Transverse colon (tissue), 4 donors: ENCODE results near the gene BEST3. TPM values are rescaled to one million over a fixed set of nuclear protein-coding genes. Genes with fewer than 3 reads are reported as not detected.

Experiments used
- DNase-seq: peaks from one replicate; pipeline ENCODE4 v3.0.0-alpha.2; 2019
- H3K27ac ChIP-seq, 4 donors: fragments of 200-600 bp; sonication (generic); 2 replicates each; pipeline ENCODE4 v1.5.1; 2016 to 2018; ENCODE audit warnings: inconsistent platforms in 4 of 4
- H3K27me3 ChIP-seq: fragments of 200-600 bp; sonication (generic); 2 replicates; pipeline ENCODE4 v1.5.1; 2017; ENCODE audit warnings: inconsistent platforms
- H3K36me3 ChIP-seq, 4 donors: fragments of 200-600 bp; sonication (generic); 2 replicates each; pipeline ENCODE4 v1.5.1; 2017 to 2019; ENCODE audit warnings: inconsistent platforms in 4 of 4
- H3K4me1 ChIP-seq, 4 donors: fragments of 200-600 bp; sonication (generic); 2 replicates each; pipeline ENCODE4 v1.5.1; 2017 to 2020; ENCODE audit warnings: inconsistent platforms in 4 of 4
- H3K4me3 ChIP-seq, 4 donors: fragments of 200-600 bp; sonication (generic); 1 replicate in 1 of 4; 2 replicates in 3 of 4; pipeline versions ENCODE4 v1.5.1 to v1.6.1; 2017 to 2019; ENCODE audit warnings: inconsistent platforms in 4 of 4
- H3K9me3 ChIP-seq, 2 donors: fragments of 200-600 bp; sonication (generic); 2 replicates each; pipeline ENCODE4 v1.5.1; 2017 to 2019; ENCODE audit warnings: inconsistent platforms in 2 of 2
- EP300 ChIP-seq: sonication (generic); formaldehyde crosslinking; IDR thresholded peaks from one replicate; pipeline ENCODE4 v1.6.1; 2017; ENCODE audit warnings: antibody characterized with exemption, low read depth
- POLR2A ChIP-seq: fragments of 450-650 bp; IDR thresholded peaks from one replicate; pipeline ENCODE4 v1.6.1; 2016; ENCODE audit warnings: antibody characterized with exemption, mild to moderate bottlenecking, moderate library complexity
- POLR2AphosphoS5 ChIP-seq, 3 donors: sonication (generic); formaldehyde crosslinking; IDR thresholded peaks; one replicate each; pipeline ENCODE4 v1.6.1; 2016; ENCODE audit warnings: antibody characterized with exemption in 3 of 3
- WGBS, 2 donors: methylation state at CpG; one replicate each; pipeline ENCODE4 v1.1.5; 2018; ENCODE audit warnings: low coverage in 1 of 2; 5-methylcytosine and 5-hydroxymethylcytosine counted together
- in situ Hi-C, 4 donors: fragments of 200-750 bp; cut with MboI; loops; one replicate each; pipeline versions ENCODE4 v1.15.0 to v1.15.1; 2017; ENCODE audit warnings: low sequenced_read_pairs in 3 of 4, low pct_ligation_motif_present in 1 of 4, low pct_unique_long_range_greater_than_20kb in 1 of 4
- intact Hi-C: fragments of 100-400 bp; cut with DNase I; formaldehyde crosslinking; loops from one replicate; pipeline ENCODE4 v1.15.1; 2023; ENCODE audit warnings: low total_unique reads
- total RNA-seq, 4 donors: library from RNA; depleted of rRNA; stranded (reverse); fragments of >200 nt; gene quantifications; one replicate each; pipeline ENCODE4 v1.1.0, GENCODE V29; 2016
- TF ChIP-seq, protein P1 (sequence below), 5 experiments: fragments of 200-600 bp in 3 of 5; fragments of 450-650 bp in 2 of 5; sonication (generic) in 3 of 5; IDR thresholded peaks; 1 replicate in 2 of 5; 2 replicates in 3 of 5; pipeline ENCODE4 v1.5.1; 2016 to 2017; ENCODE audit warnings: antibody characterized with exemption in 5 of 5, inconsistent platforms in 3 of 5, mild to moderate bottlenecking in 2 of 5, moderate library complexity in 1 of 5

The BEST3 gene
- total RNA-seq, 4 donors from 2014 or later: not detected

DNA sequence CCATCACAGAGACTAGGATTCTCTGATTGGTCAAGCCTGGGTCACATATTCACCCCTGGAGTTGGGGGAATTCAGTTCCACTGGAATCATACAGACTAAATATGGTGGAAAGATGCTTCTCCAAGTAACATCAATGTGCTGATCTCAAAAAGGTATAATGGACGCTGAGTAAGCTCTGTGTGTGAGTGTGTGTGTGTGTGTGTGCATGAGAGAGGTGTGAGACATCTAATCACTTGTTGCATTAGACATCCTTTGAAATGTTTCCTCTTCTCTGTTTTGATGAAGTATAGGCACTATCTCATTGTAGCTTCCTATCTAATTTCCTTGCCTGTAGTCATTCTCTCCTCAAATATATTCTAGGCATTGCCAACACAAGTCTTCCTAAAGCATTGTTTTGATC lies 34.5 kb upstream of the BEST3 start:
- intact Hi-C loops: no loop called here
- TF ChIP-seq POLR2AphosphoS5 (IDR thresholded peaks at IDR 0.05) (no peak), POLR2A (no peak), EP300 (no peak)
- TF ChIP-seq, protein P1, sequence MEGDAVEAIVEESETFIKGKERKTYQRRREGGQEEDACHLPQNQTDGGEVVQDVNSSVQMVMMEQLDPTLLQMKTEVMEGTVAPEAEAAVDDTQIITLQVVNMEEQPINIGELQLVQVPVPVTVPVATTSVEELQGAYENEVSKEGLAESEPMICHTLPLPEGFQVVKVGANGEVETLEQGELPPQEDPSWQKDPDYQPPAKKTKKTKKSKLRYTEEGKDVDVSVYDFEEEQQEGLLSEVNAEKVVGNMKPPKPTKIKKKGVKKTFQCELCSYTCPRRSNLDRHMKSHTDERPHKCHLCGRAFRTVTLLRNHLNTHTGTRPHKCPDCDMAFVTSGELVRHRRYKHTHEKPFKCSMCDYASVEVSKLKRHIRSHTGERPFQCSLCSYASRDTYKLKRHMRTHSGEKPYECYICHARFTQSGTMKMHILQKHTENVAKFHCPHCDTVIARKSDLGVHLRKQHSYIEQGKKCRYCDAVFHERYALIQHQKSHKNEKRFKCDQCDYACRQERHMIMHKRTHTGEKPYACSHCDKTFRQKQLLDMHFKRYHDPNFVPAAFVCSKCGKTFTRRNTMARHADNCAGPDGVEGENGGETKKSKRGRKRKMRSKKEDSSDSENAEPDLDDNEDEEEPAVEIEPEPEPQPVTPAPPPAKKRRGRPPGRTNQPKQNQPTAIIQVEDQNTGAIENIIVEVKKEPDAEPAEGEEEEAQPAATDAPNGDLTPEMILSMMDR (IDR thresholded peaks at IDR 0.05): no peak
- peaks cover 0 to 5% (median 0%) of the 10 kb centered on the region in 4 donors for H3K4me1 ChIP-seq
- H3K4me3 ChIP-seq: no peak overlapping the region
- no peaks in the 10 kb centered on the region for H3K27me3 ChIP-seq
- H3K27ac ChIP-seq: no peak overlapping the region
- H3K9me3 ChIP-seq: no peaks in the 10 kb centered on the region
- no peaks in the 10 kb centered on the region for H3K36me3 ChIP-seq
- WGBS, 2 donors: 83% methylated on average over 1 of the region's 1 CpG
- in situ Hi-C loops: no loop called here
- no peak for DNase-seq

- intact Hi-C loops: no loop called here
Measured at GRCh38 chr12:69732088-69732487, 33.0 kb upstream of the BEST3 start.

GRCh38 chr12:69726922-69727321 lies 27.8 kb upstream of the BEST3 start:
- WGBS, 2 donors: 90 to 98% methylated on average over 4 of the region's 4 CpGs
- no peak overlapping the region for H3K27ac ChIP-seq
- DNase-seq: no peak
- no peak overlapping the region for H3K4me3 ChIP-seq
- H3K27me3 ChIP-seq: no peaks in the 10 kb centered on the region
- no peaks in the 10 kb centered on the region for H3K4me1 ChIP-seq
- in situ Hi-C loops: no loop called here
- intact Hi-C loops: no loop called here
- TF ChIP-seq, protein P1 (IDR thresholded peaks at IDR 0.05): no peak
- TF ChIP-seq EP300: no peak
- no peak for TF ChIP-seq POLR2AphosphoS5 (IDR thresholded peaks at IDR 0.05)
- no peak for TF ChIP-seq POLR2A
- H3K9me3 ChIP-seq: no peaks in the 10 kb centered on the region
- H3K36me3 ChIP-seq: no peaks in the 10 kb centered on the region

More at GRCh38 chr12:69732088-69732487, 33.0 kb upstream of the BEST3 start:
- no peak overlapping the region for H3K4me3 ChIP-seq
- no peak for TF ChIP-seq EP300
- no peak for TF ChIP-seq POLR2A
- no peak for TF ChIP-seq POLR2AphosphoS5 (IDR thresholded peaks at IDR 0.05)
- TF ChIP-seq, protein P1 (IDR thresholded peaks at IDR 0.05): no peak
- in situ Hi-C loops: no loop called here
- H3K27me3 ChIP-seq: no peaks in the 10 kb centered on the region
- H3K36me3 ChIP-seq: no peaks in the 10 kb centered on the region
- no peaks in the 10 kb centered on the region for H3K9me3 ChIP-seq
- no peaks in the 10 kb centered on the region for H3K4me1 ChIP-seq
- no peak for DNase-seq
- no peak overlapping the region for H3K27ac ChIP-seq
- WGBS, 2 donors: 46 to 100% methylated on average over 1 of the region's 1 CpG

DNA sequence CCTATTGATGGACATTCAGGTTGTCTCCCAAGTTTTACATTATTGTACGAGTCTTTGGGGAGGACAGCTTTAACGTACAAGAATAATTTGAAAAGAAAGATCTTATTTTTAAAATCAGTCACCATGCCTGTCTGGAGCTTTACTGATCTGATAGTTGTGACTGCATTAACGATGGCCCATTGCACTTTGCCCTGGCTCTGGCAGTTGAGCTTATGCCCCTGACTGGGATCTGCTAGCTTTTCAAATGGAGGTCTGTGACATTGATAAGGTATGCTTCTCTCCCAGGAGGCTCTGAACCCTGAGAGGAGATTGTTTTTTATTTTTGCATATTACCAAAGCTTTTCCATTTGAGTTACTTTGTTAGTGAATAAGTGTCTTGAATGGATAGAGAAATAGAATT lies 21.6 kb upstream of the BEST3 start:
- Histone ChIP-seq H3K9me3 (no peaks in the 10 kb centered on the region), H3K4me1 (peaks cover 0 to 19% (median 7%) of the 10 kb centered on the region in 4 donors), H3K27ac (no peak overlapping the region), H3K27me3 (no peaks in the 10 kb centered on the region), H3K36me3 (no peaks in the 10 kb centered on the region), H3K4me3 (no peak overlapping the region)
- TF ChIP-seq EP300 (no peak), POLR2AphosphoS5 (IDR thresholded peaks at IDR 0.05) (no peak), POLR2A (no peak)
- TF ChIP-seq, protein P1 (IDR thresholded peaks at IDR 0.05): no peak
- DNase-seq: no peak
- 70 to 97% methylated on average over 2 to 3 of the region's 3 CpGs for WGBS, 2 donors
- in situ Hi-C loops: no loop called here
- intact Hi-C loops: no loop called here
